GM19455 (cell line): ENCODE measurements around the gene LARGE2.

Experiments used
- ATAC-seq: cut with Tn5 transposase; IDR thresholded peaks from one replicate; pipeline ENCODE4 v1.9.1; 2021; ENCODE audit not compliant: unreplicated experiment

The LARGE2 gene

GRCh38 chr11:45913942-45914635 is 8.4 kb upstream of the LARGE2 start:
- ATAC-seq = no peak

- ATAC-seq = no peak
Measured at GRCh38 chr11:45915446-45915845, 7.0 kb upstream of the LARGE2 start.

GRCh38 chr11:45917286-45917622 is 5.2 kb upstream of the LARGE2 start:
- ATAC-seq = no peak

- peak; percentile 84 for ATAC-seq
Measured at GRCh38 chr11:45917623-45918330, 4.7 kb upstream of the LARGE2 start, which contains the start of gene PEX16. TSS of gene PEX16 (minus strand) at chr11:45917877. CDS start at chr11:45917811, 66 bp downstream.

- ATAC-seq = peak; percentile 48
Measured at GRCh38 chr11:45918331-45918941, 4.0 kb upstream of the LARGE2 start.

- no peak for ATAC-seq
Measured at GRCh38 chr11:45918962-45919675, 3.3 kb upstream of the LARGE2 start.

- ATAC-seq = no peak
Measured at GRCh38 chr11:45919806-45920530, 2.5 kb upstream of the LARGE2 start.

GRCh38 chr11:45920531-45921477 is 1.7 kb upstream of the LARGE2 start:
- no peak for ATAC-seq

- no peak for ATAC-seq
Measured at GRCh38 chr11:45921561-45922424, 663 bp upstream of the LARGE2 start.

GRCh38 chr11:45924036-45924915 is 1.8 kb downstream of the LARGE2 start:
- no peak for ATAC-seq

GRCh38 chr11:45924927-45925326 is 2.5 kb downstream of the LARGE2 start:
- ATAC-seq = no peak

GRCh38 chr11:45925550-45925949 is 3.1 kb downstream of the LARGE2 start:
- ATAC-seq = no peak

GRCh38 chr11:45926001-45926401 is 3.5 kb downstream of the LARGE2 start:
- no peak for ATAC-seq

GRCh38 chr11:45926536-45927331 is 4.3 kb downstream of the LARGE2 start:
- no peak for ATAC-seq

- ATAC-seq = no peak
Measured at GRCh38 chr11:45927332-45927683, 4.9 kb downstream of the LARGE2 start.

GRCh38 chr11:45927684-45928413 is 5.4 kb downstream of the LARGE2 start:
- no peak for ATAC-seq
